ENCODE data around the gene PLEKHG5. TPM values are rescaled to one million over a fixed set of nuclear protein-coding genes. Genes with fewer than 3 reads are reported as not detected.

The PLEKHG5 gene
- polyA plus RNA-seq, 1 experiment: 4.2 TPM

GRCh38 chr1:6491081-6491449, 402 bp downstream of the PLEKHG5 start:
- H3K9me3 ChIP-seq (ENCODE audit: control insufficient read depth, insufficient read depth, low read length): no peaks in the 10 kb centered on the region; the same call in 1 of the 2 replicates
- TF ChIP-seq CTCF (IDR thresholded peaks at IDR 0.05; ENCODE audit: low read depth, low read length): no peak
- H3K4me3 ChIP-seq (ENCODE audit: low read depth, low read length): peak overlapping the region; percentile 91
- H3K27me3 ChIP-seq (ENCODE audit: control insufficient read depth, insufficient read depth, low read length): no peaks in the 10 kb centered on the region
- H3K27ac ChIP-seq (ENCODE audit: low read depth, low read length): peak overlapping the region; percentile 82
- CTCF ChIA-PET: interaction anchor here (0.8 to 3.3 kb wide), 11 partner anchors 8 to 154 kb away, joined by 3 to 21 read pairs (median 8); partner anchors contain the start of gene TAS1R1
- POLR2A ChIA-PET: no interaction called here
- DNase-seq (ENCODE audit: low read depth, low spot score): no peak

- POLR2A ChIA-PET: interaction anchor here (0.9 kb wide), 1 partner anchor 49 kb away, joined by 3 read pairs; no protein-coding TSS in a partner anchor
- no peaks in the 10 kb centered on the region; the same call in 1 of the 2 replicates for H3K9me3 ChIP-seq (ENCODE audit: control insufficient read depth, insufficient read depth, low read length)
Measured at GRCh38 chr1:6490181-6491080, 1.0 kb downstream of the PLEKHG5 start.

GRCh38 chr1:6489799-6490180, 1.7 kb downstream of the PLEKHG5 start:
- peak; percentile 29 for DNase-seq (ENCODE audit: low read depth, low spot score)
- H3K4me3 ChIP-seq (ENCODE audit: low read depth, low read length): peak overlapping the region; percentile 91
- peak overlapping the region; percentile 82 for H3K27ac ChIP-seq (ENCODE audit: low read depth, low read length)
- CTCF ChIA-PET: interaction anchor here (0.6 to 3.3 kb wide), 30 partner anchors 8 to 156 kb away, joined by 3 to 21 read pairs (median 5); partner anchors contain the start of genes NOL9 and TAS1R1
- POLR2A ChIA-PET: interaction anchor here (0.9 kb wide), 1 partner anchor 50 kb away, joined by 3 read pairs; no protein-coding TSS in a partner anchor
- peak; percentile 90 for TF ChIP-seq CTCF (IDR thresholded peaks at IDR 0.05; ENCODE audit: low read depth, low read length)
- H3K9me3 ChIP-seq (ENCODE audit: control insufficient read depth, insufficient read depth, low read length): no peaks in the 10 kb centered on the region; the same call in 1 of the 2 replicates
- no peaks in the 10 kb centered on the region for H3K27me3 ChIP-seq (ENCODE audit: control insufficient read depth, insufficient read depth, low read length)

More at GRCh38 chr1:6490181-6491080, 1.0 kb downstream of the PLEKHG5 start:
- Histone ChIP-seq H3K27ac (ENCODE audit: low read depth, low read length) (peak overlapping the region; percentile 82), H3K27me3 (ENCODE audit: control insufficient read depth, insufficient read depth, low read length) (no peaks in the 10 kb centered on the region), H3K4me3 (ENCODE audit: low read depth, low read length) (peak overlapping the region; percentile 91)
- no peak for TF ChIP-seq CTCF (IDR thresholded peaks at IDR 0.05; ENCODE audit: low read depth, low read length)
- CTCF ChIA-PET: interaction anchor here (0.6 to 3.3 kb wide), 24 partner anchors 9 to 155 kb away, joined by 3 to 21 read pairs (median 6); partner anchors contain the start of gene TAS1R1
- DNase-seq (ENCODE audit: low read depth, low spot score): peak; percentile 32

- no peak for DNase-seq (ENCODE audit: low read depth, low spot score)
- Histone ChIP-seq H3K4me3 (ENCODE audit: low read depth, low read length) (peak overlapping the region; percentile 91; the same call in 1 of the 2 replicates), H3K9me3 (ENCODE audit: control insufficient read depth, insufficient read depth, low read length) (no peaks in the 10 kb centered on the region; the same call in 1 of the 2 replicates), H3K27me3 (ENCODE audit: control insufficient read depth, insufficient read depth, low read length) (no peaks in the 10 kb centered on the region), H3K27ac (ENCODE audit: low read depth, low read length) (no peak overlapping the region)
- CTCF ChIA-PET: interaction anchor here (0.6 to 3.3 kb wide), 26 partner anchors 10 to 156 kb away, joined by 3 to 21 read pairs (median 5); partner anchors contain the start of genes NOL9 and TAS1R1
- POLR2A ChIA-PET: interaction anchor here (0.6 to 0.9 kb wide), 2 partner anchors 50 to 52 kb away, joined by 3 to 4 read pairs; no protein-coding TSS in a partner anchor
- no peak for TF ChIP-seq CTCF (IDR thresholded peaks at IDR 0.05; ENCODE audit: low read depth, low read length)
Measured at GRCh38 chr1:6489383-6489765, 2.1 kb downstream of the PLEKHG5 start.
